HG02571 (cell line): Measurements from ENCODE around the gene PI4KA.
"Not testable (repeated sequence)": the region's sequence is repeated elsewhere in the genome, so short reads cannot be mapped to it uniquely, and the experiment has no call there.

ENCODE experiments used
- ATAC-seq: cut with Tn5 transposase; IDR thresholded peaks from one replicate; pipeline ENCODE4 v1.9.1; 2021; ENCODE audit warnings: mild to moderate bottlenecking, moderate library complexity; ENCODE audit not compliant: unreplicated experiment

PI4KA gene

GRCh38 chr22:20732431-20732830 is 126.2 kb downstream of the PI4KA start:
- ATAC-seq: not testable (repeated sequence)

GRCh38 chr22:20729194-20729593 is 129.4 kb downstream of the PI4KA start:
- no peak for ATAC-seq

GRCh38 chr22:20728523-20729190 is 130.0 kb downstream of the PI4KA start:
- ATAC-seq: no peak

GRCh38 chr22:20727118-20728015 is 131.2 kb downstream of the PI4KA start:
- ATAC-seq: no peak

GRCh38 chr22:20725987-20726558 is 132.5 kb downstream of the PI4KA start:
- ATAC-seq: no peak

- ATAC-seq: no peak
Observed at GRCh38 chr22:20724676-20725454, 133.7 kb downstream of the PI4KA start.

- ATAC-seq: no peak
Observed at GRCh38 chr22:20721409-20722218, 137.0 kb downstream of the PI4KA start.

- ATAC-seq: no peak
Observed at GRCh38 chr22:20720692-20721408, 137.8 kb downstream of the PI4KA start.

GRCh38 chr22:20718727-20719126 is 139.9 kb downstream of the PI4KA start:
- not testable (repeated sequence) for ATAC-seq

GRCh38 chr22:20717981-20718380 is 140.6 kb downstream of the PI4KA start:
- ATAC-seq: not testable (repeated sequence)

- ATAC-seq: not testable (repeated sequence)
Observed at GRCh38 chr22:20717213-20717866, 141.3 kb downstream of the PI4KA start.

GRCh38 chr22:20713116-20713515 is 145.5 kb downstream of the PI4KA start:
- ATAC-seq: not testable (repeated sequence)

GRCh38 chr22:20709966-20710365 is 148.6 kb downstream of the PI4KA start:
- ATAC-seq: not testable (repeated sequence)

GRCh38 chr22:20707549-20708118 is 151.0 kb downstream of the PI4KA start:
- ATAC-seq: not testable (repeated sequence)

GRCh38 chr22:20703816-20704609 is 154.6 kb downstream of the PI4KA start:
- not testable (repeated sequence) for ATAC-seq

- peak; percentile 17 for ATAC-seq
Observed at GRCh38 chr22:20703414-20703806, 155.2 kb downstream of the PI4KA start.

- peak; percentile 70 for ATAC-seq
Observed at GRCh38 chr22:20702546-20703413, 155.8 kb downstream of the PI4KA start.
